ENCODE results near the gene MTM1. TPM values are rescaled to one million over a fixed set of nuclear protein-coding genes. Genes with fewer than 3 reads are reported as not detected.

Gene MTM1
- total RNA-seq: 10.1 and 11.5 TPM in 2 replicates

GRCh38 chrX:150568320-150569154 is at the start of gene MTM1:
TSS of gene MTM1 (plus strand) at chrX:150568621. CDS start at chrX:150592615, 23,994 bp downstream.

DNA sequence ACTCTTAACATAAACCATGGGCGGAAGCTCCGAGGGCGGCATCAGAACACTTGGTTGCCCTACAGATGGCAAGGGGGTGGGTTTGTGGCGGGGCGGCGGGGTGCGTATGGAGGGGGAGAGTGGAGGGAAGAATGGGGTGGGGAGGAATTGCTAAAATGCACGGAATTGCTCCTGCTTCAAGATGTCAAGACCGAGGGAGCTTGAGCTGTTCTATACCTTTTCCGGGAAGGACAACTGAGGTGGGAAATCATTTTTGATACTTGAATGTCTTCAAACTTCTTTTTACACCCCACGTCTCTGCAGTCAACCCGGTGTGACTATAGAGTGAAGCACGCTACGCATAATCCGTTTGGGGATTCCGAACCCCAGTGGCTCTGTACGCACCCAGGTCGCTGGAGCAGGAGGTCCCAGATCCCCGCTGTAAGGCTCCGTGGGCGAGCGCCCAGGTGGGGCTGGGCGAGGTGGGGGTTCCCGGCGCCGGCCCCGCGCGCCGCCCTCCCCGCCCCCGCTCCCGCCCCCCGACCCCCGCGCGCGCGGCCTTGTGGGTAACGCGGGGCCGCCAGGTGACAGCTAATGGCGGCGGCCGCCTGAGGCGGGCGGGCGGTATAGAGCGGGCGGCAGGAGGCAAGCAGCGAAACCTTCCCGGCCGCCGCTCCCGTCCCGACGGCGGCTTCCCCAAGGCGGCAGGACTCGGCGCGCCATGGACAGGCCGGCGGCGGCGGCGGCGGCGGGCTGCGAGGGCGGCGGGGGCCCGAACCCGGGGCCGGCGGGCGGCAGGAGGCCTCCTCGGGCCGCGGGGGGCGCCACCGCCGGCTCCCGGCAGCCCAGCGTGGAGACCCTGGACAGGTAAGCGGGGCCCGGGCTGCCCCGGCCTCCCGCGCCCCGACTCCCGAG is 124.7 kb downstream of the MTM1 start, which contains the start of gene MTMR1:
MTMR1 (plus strand) TSS at position 566 of the 894 bp plus-strand sequence; CDS start at position 701, 135 bp downstream.

Other genes with a start within 250 kb of the MTM1 start
- 0.25 and 0.44 TPM in 2 replicates for gene MAMLD1, start 205.3 kb upstream of the MTM1 start, total RNA-seq
- 24.4 and 27.9 TPM in 2 replicates for gene MTMR1, start 124.8 kb downstream of the MTM1 start, total RNA-seq